Smooth muscle cell (in vitro differentiated cells): ENCODE results near the gene RELT. TPM values are rescaled to one million over a fixed set of nuclear protein-coding genes. Genes with fewer than 3 reads are reported as not detected.

Source experiments
- DNase-seq: peaks from one replicate; lab custom pipeline; 2025; ENCODE audit not compliant: unreplicated experiment; lab: John Stamatoyannopoulos, UW
- H2AFZ ChIP-seq: fragments of 200-600 bp; sonication (generic); 2 replicates; pipeline ENCODE4 v1.6.0; 2016; ENCODE audit warnings: antibody characterized with exemption, low read depth, mild to moderate bottlenecking
- H3F3A ChIP-seq: fragments of 200-600 bp; sonication (generic); 2 replicates; pipeline ENCODE4 v1.6.0; 2017; ENCODE audit warnings: antibody characterized with exemption, low read depth
- H3K27ac ChIP-seq: fragments of 200-600 bp; sonication (generic); 2 replicates; pipeline ENCODE4 v1.5.1; 2016; ENCODE audit warnings: low read depth, mild to moderate bottlenecking
- H3K27me3 ChIP-seq: fragments of 200-600 bp; sonication (generic); 2 replicates; pipeline ENCODE4 v1.6.1; 2016; ENCODE audit warnings: low read depth, mild to moderate bottlenecking
- H3K36me3 ChIP-seq: fragments of 200-600 bp; sonication (generic); 2 replicates; pipeline ENCODE4 v1.5.1; 2016; ENCODE audit warnings: low read depth
- H3K4me1 ChIP-seq: fragments of 200-600 bp; sonication (generic); 2 replicates; pipeline ENCODE4 v1.5.1; 2016; ENCODE audit warnings: low read depth
- H3K4me2 ChIP-seq: fragments of 200-600 bp; sonication (generic); 2 replicates; pipeline ENCODE4 v1.6.0; 2016; ENCODE audit warnings: mild to moderate bottlenecking
- H3K4me3 ChIP-seq: fragments of 200-600 bp; sonication (generic); 2 replicates; pipeline ENCODE4 v1.5.1; 2016; ENCODE audit warnings: mild to moderate bottlenecking
- H3K79me2 ChIP-seq: fragments of 200-600 bp; sonication (generic); 2 replicates; pipeline ENCODE4 v1.6.0; 2016; ENCODE audit warnings: low read depth, mild to moderate bottlenecking
- H3K9ac ChIP-seq: fragments of 200-600 bp; sonication (generic); 2 replicates; pipeline ENCODE4 v1.6.0; 2016; ENCODE audit warnings: low read depth
- H3K9me3 ChIP-seq: fragments of 200-600 bp; sonication (generic); replicated peaks from 2 replicates; pipeline ENCODE4 v1.5.1; 2016; ENCODE audit warnings: low read depth
- H4K20me1 ChIP-seq: fragments of 200-600 bp; sonication (generic); 2 replicates; pipeline ENCODE4 v1.6.0; 2016; ENCODE audit warnings: low read depth
- CTCF ChIP-seq: fragments of 200-600 bp; sonication (generic); IDR thresholded peaks from 2 replicates; pipeline ENCODE4 v1.5.1; 2017; ENCODE audit warnings: borderline replicate concordance, mild to moderate bottlenecking, antibody characterized with exemption; ENCODE audit not compliant: insufficient read depth, poor library complexity, severe bottlenecking
- WGBS: methylation state at CpG from one replicate; pipeline ENCODE4 v1.1.7; 2016; ENCODE audit warnings: low lambda C conversion rate; 5-methylcytosine and 5-hydroxymethylcytosine counted together
- polyA plus RNA-seq: library from polyadenylated mRNA; unstranded; fragments of >200 nt; fragmentation: Nextera tagmentation; extraction: Ambion mirVana; gene quantifications from 2 replicates; pipeline ENCODE4 v1.2.1, GENCODE V29; 2016
- total RNA-seq: library from RNA; depleted of rRNA; stranded (reverse); fragments of >200 nt; gene quantifications from 2 replicates; pipeline ENCODE4 v1.2.3, GENCODE V29; 2014

The RELT gene
- total and polyA plus RNA-seq, 2 experiments from 2014 or later: 4.3 to 5.5 TPM

- Histone ChIP-seq H2AFZ (no peak overlapping the region), H3K27me3 (no peaks in the 10 kb centered on the region), H3K4me3 (no peak overlapping the region), H3K4me1 (no peaks in the 10 kb centered on the region), H4K20me1 (no peaks in the 10 kb centered on the region), H3K4me2 (no peak overlapping the region), H3K9me3 (no peaks in the 10 kb centered on the region), H3F3A (no peaks in the 10 kb centered on the region), H3K79me2 (no peaks in the 10 kb centered on the region), H3K36me3 (no peaks in the 10 kb centered on the region), H3K27ac (no peak overlapping the region), H3K9ac (no peak overlapping the region)
- no peak for DNase-seq
- TF ChIP-seq CTCF: no peak
- 86% methylated on average over 18 of the region's 20 CpGs for WGBS
Measured at GRCh38 chr11:73367482-73368024, 8.6 kb upstream of the RELT start.

GRCh38 chr11:73372375-73372993, 3.7 kb upstream of the RELT start:
- peaks cover 3% of the 10 kb centered on the region for H3K4me1 ChIP-seq
- no peak overlapping the region for H3K9ac ChIP-seq
- no peaks in the 10 kb centered on the region for H3K27me3 ChIP-seq
- no peak overlapping the region for H2AFZ ChIP-seq
- peaks cover 1% of the 10 kb centered on the region for H3K79me2 ChIP-seq
- WGBS: 74% methylated on average over 6 of the region's 6 CpGs
- TF ChIP-seq CTCF: no peak
- peaks cover 5% of the 10 kb centered on the region for H3F3A ChIP-seq
- H3K4me3 ChIP-seq: no peak overlapping the region
- DNase-seq: no peak
- no peaks in the 10 kb centered on the region for H3K9me3 ChIP-seq
- H3K27ac ChIP-seq: no peak overlapping the region
- peaks cover 3% of the 10 kb centered on the region for H4K20me1 ChIP-seq
- no peak overlapping the region for H3K4me2 ChIP-seq
- no peaks in the 10 kb centered on the region for H3K36me3 ChIP-seq

- Histone ChIP-seq H4K20me1 (peaks cover 16% of the 10 kb centered on the region), H3K79me2 (peaks cover 11% of the 10 kb centered on the region), H3F3A (peaks cover 5% of the 10 kb centered on the region), H3K4me2 (no peak overlapping the region), H3K4me3 (no peak overlapping the region), H3K4me1 (peaks cover 5% of the 10 kb centered on the region), H2AFZ (no peak overlapping the region), H3K27ac (peak overlapping the region; percentile 21), H3K36me3 (no peaks in the 10 kb centered on the region), H3K27me3 (no peaks in the 10 kb centered on the region), H3K9me3 (no peaks in the 10 kb centered on the region), H3K9ac (no peak overlapping the region)
- WGBS: 67% methylated on average over 4 of the region's 4 CpGs
- DNase-seq: no peak
- TF ChIP-seq CTCF: no peak
Measured at GRCh38 chr11:73374151-73374550, 2.0 kb upstream of the RELT start.

GRCh38 chr11:73375830-73376159, 404 bp upstream of the RELT start:
- peak overlapping the region; percentile 64 for H3K4me2 ChIP-seq
- no peak overlapping the region for H3K9ac ChIP-seq

More at GRCh38 chr11:73375830-73376159, 404 bp upstream of the RELT start:
- WGBS: 75% methylated on average over 6 of the region's 6 CpGs
- peaks cover 16% of the 10 kb centered on the region for H3K79me2 ChIP-seq
- TF ChIP-seq CTCF: no peak
- H3K9me3 ChIP-seq: no peaks in the 10 kb centered on the region
- peaks cover 5% of the 10 kb centered on the region for H3K4me1 ChIP-seq
- H3K27me3 ChIP-seq: no peaks in the 10 kb centered on the region
- peaks cover 32% of the 10 kb centered on the region for H4K20me1 ChIP-seq
- no peaks in the 10 kb centered on the region for H3K36me3 ChIP-seq
- H3K27ac ChIP-seq: peak overlapping the region; percentile 38
- peaks cover 5% of the 10 kb centered on the region for H3F3A ChIP-seq
- H2AFZ ChIP-seq: no peak overlapping the region
- no peak for DNase-seq
- H3K4me3 ChIP-seq: no peak overlapping the region
